Endometrial microvascular endothelial cells (primary cell): ENCODE measurements around the gene CEP83. TPM values are rescaled to one million over a fixed set of nuclear protein-coding genes. Genes with fewer than 3 reads are reported as not detected.
"Not testable (repeated sequence)": the region's sequence is repeated elsewhere in the genome, so short reads cannot be mapped to it uniquely, and the experiment has no call there.

ENCODE experiments used
- in situ Hi-C: cut with HindIII; loops from 2 replicates; pipeline ENCODE4 v1.10.0; 2017; ENCODE audit warnings: low sequenced_read_pairs, low pct_unique_long_range_greater_than_20kb; ENCODE audit errors: inconsistent ontology term
- total RNA-seq: library from RNA; depleted of rRNA; stranded (reverse); fragments of >200 nt; gene quantifications from one replicate; pipeline ENCODE4 v1.2.3, GENCODE V29; 2015; ENCODE audit errors: inconsistent ontology term

The CEP83 gene
- total RNA-seq, 1 donor from 2014 or later = 20.8 TPM

DNA sequence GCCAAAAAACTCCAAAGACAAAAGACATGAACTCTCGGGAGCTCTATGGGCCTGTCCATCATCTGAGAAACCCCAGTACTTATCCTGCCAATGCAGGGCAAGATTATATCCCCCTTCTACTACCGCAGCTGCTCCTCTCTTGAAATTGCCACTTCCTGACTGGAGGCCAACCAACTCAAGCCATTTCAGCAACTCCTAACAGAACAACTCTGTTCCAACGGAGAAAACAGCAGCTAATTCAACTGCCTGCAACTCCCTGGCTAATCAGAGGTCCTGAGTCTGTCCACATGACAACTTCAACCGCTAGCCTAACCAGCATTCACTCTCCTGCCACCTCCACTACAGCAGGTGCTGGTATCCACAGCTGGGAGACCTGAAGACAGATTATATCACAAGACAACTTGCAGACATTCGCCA lies 24.1 kb downstream of the CEP83 start:
- in situ Hi-C loops = loop anchor here (10.0 kb wide), 1 partner anchor 291 kb away; the partner anchor contains the start of gene PLXNC1

GRCh38 chr12:94434171-94434570 lies 25.5 kb downstream of the CEP83 start:
- in situ Hi-C loops = loop anchor here (10.0 kb wide), 1 partner anchor 289 kb away; the partner anchor contains the start of gene PLXNC1

- in situ Hi-C loops = loop anchor here (10.0 kb wide), 1 partner anchor 289 kb away; the partner anchor contains the start of gene PLXNC1
These were observed 25.9 kb downstream of the CEP83 start for GRCh38 chr12:94433744-94434143.

- in situ Hi-C loops = loop anchor here (10.0 kb wide), 1 partner anchor 286 kb away; the partner anchor contains the start of gene PLXNC1
These were observed 29.4 kb downstream of the CEP83 start for GRCh38 chr12:94430304-94430703.

GRCh38 chr12:94429633-94430032 lies 30.0 kb downstream of the CEP83 start:
- in situ Hi-C loops = loop anchor here (10.0 kb wide), 1 partner anchor 285 kb away; the partner anchor contains the start of gene PLXNC1

DNA sequence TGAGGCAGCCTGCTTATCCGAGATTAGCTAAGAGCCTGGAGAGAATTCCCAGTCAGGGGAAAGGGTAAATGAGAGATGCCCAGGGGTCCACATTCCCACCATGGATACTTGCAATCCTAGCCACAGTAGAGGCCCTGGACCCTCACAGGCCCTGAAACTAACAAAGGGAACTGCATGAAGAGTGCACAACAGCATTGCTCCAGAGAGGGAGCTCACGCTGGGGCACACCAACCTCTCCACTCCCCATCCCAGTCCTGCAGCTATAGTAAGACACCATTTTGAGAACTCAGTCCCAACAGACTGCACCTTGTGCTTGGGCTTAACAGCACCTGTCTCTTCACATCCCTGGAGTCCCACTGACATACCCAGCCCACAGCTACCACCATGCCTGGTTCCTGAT lies 30.5 kb downstream of the CEP83 start:
- in situ Hi-C loops = no loop called here

DNA sequence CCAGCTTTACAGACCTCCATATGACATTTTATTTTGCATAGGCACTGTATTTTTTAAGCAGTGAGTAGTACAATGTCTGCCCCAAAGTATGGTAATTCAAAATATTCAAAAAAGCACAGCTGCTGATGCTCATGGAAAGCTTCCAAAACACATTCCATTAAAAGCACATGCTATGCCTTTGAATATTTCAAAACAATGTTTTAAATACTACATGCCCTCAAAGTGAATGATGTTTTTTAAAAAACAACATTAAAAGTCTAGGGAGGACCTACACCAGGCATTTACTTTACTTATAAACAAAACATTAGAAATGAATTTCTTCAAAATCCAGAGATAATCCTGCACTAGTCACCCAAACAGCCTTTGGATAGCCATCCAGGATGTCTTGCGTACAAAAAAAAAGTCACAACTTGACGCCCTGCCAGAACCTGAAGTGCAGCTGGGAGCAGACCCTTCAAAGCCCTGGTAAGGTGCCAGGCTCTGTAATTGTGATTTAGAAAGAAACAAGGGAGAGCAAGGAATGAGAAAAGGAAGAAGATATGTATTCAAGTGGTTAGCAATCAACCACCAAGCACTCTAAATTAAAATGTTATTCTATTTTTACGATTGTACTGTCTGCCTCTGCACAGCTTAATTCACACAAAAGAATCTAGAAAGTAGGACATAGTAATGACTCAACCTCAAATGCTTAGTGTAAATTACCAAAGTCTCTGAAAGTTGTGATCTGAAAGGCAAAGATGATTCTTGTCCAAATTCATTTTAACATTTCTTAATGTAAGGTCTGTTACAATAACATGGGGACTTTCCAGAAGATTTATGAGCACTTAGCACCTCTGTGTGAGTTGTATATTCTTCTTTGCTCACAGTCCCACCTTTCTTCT lies 31.9 kb downstream of the CEP83 start:
- in situ Hi-C loops = no loop called here

- in situ Hi-C loops = no loop called here
These were observed 33.6 kb downstream of the CEP83 start for GRCh38 chr12:94426049-94426448.

DNA sequence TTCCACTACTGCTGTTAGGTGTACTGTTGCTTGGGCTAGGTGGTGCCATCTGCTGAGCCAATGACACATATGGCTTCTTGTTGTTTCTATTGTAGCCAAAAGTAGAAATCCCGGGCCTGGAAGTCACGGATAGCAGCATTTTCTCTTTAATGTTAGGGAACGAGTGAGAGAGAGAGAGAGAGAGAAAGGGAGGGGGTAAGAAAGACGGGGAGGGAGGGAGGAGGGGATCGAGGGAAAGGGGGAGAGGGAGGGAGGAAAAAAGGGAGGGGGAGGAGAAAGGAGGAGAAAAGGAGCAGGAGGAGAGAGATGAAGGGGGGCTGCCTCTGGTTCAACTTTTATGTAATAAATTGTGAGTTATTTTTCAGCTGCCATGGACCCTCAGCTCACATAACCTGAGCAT lies 34.8 kb downstream of the CEP83 start:
- in situ Hi-C loops = not testable (repeated sequence)

DNA sequence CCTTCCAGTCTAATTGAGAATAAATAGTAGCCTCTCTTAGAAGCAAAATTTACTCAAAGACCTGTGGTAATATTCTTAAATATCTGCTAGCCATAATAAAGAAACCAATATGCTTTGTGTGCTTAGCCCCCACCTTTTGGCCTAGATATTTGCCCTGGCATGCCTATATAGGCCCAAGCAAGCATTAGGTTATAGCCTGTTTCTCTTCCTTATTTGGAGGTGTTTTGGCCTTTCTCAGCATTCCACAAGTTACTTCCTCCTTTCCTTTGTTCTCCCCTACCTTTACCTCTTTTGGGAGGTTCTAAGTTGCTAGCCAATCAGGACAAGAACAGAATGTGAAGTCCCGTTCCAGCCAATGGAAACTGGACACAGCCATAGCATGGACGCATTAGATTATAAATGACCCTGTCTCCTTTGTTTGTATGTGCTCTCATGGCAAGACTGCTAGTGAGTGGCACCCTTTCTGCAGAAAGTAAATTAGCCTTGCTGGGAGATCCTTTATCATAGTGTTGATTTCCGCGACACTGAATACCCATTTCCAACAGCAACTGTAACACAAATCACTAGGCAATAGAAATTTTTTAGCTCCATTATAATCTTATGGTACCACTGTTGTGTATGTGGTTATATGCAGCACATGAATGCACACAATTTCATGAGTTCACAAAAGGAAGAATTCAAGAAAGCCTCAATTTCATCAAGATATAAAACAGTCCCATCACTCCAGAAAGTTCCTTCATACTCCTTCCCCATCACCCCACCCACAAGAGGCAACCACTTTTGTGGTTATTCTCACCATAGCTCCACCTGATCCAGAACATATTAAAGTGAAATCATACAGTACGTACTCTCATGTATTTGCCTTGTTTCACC lies 37.6 kb downstream of the CEP83 start:
- in situ Hi-C loops = no loop called here

DNA sequence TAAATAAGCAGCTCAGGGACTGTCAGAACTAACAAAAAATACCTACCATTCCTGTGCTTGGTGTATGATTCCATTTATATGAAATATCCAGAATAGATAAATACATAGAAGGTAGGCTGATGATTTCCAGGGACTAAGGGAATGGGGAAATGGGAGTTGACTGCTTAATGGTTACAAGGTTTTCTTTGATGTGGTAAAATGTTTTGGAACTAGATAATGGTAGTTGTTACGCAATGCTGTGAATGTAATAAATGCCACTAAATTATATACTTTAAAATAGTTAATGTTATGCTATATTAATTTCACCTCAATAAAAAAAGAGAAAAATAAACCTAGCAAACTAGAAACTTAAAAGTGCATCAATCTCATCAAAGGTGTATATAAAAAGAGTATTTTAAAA lies 41.1 kb downstream of the CEP83 start:
- in situ Hi-C loops = no loop called here

- in situ Hi-C loops = no loop called here
These were observed 43.1 kb downstream of the CEP83 start for GRCh38 chr12:94416613-94417012.

DNA sequence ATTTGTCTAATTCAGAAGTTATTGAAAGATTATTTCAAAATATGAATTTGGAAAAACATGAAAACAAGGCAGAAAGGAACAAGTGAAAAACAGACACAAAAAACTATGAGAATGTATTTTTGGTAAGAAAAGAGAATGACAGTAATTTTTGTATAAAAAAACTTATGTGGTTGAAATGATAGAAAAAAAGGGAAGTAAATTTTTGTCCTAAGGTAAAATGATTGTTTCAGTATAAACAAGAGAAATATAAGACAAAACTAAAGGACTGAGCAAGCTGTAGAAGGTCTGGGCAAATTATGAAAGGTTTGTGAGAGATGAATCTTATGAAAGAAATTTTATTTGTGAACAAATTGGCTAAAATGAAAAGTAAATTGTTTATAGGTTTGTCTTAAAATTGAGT lies 44.6 kb downstream of the CEP83 start:
- in situ Hi-C loops = no loop called here

- in situ Hi-C loops = no loop called here
These were observed 54.1 kb downstream of the CEP83 start for GRCh38 chr12:94405413-94406116.

- in situ Hi-C loops = no loop called here
These were observed 54.8 kb downstream of the CEP83 start for GRCh38 chr12:94404854-94405253.

DNA sequence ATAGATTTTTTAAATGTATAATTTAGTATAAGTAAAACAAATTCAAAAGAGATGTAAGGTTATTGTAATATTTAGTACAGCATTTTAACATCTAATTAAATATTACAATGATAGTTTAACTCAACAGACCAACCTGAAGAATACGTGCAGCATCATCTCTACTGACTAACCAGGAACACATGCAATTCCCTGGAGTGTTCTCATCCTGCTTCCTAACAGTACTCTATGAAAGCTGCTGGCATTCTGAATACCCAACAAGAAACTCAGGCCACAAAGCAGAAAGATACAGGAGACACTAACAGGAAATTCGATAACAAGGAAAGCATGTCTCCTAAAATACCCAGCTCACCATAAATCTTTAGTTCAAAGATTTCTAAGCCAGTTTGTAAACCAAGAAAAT lies 58.3 kb downstream of the CEP83 start:
- in situ Hi-C loops = no loop called here

DNA sequence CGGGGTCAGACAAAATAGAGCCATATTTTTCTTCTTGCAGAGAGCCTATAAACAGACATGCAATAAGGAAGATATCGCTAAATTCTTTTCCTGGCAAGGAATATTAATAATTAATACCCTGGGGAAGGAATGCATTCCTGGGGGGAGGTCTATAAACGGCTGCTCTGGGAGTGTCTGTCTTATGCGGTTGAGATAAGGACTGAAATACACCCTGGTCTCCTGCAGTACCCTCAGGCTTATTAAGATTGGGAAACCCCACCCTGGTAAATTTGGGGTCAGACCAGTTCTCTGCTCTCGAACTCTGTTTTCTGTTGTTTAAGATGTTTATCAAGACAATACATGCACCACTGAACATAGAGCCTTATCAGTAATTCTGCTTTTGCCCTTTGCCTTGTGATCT lies 61.0 kb downstream of the CEP83 start:
- in situ Hi-C loops = not testable (repeated sequence)

DNA sequence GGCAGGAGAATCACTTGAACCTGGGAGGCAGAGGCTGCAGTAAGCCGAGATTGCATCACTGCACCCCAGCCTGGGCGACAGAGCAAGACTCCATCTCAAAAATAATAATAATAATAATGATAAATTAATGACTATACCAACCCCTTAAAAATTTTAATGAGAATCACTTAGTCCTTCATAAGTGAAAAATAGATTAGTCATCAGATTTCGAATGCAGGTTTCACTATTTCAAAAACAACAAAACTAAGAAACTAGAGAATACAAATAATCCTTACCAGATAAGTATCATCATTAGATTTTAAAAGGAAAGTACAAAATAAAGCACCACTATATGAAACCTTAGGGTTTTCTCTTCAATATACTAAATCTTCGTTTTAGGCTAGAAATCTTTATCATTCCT lies 62.3 kb downstream of the CEP83 start:
- in situ Hi-C loops = no loop called here

DNA sequence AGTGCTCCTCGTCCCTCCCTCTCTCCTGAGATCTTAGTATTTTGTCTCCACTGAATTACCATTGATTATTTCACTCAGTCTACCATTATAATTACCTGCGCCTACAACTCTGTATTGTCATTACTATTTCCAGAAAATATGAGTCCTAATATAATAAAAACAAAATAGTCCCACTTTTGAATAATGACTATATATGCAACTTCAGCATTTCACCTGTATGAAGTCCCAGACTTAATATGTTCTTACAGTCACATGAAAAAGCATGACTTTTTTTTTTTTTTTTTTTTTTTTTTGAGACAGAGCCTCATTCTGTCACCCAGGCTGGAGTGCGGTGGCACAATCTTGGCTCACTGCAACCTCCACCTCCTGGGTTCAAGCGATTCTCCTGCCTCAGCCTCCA lies 63.7 kb downstream of the CEP83 start:
- in situ Hi-C loops = not testable (repeated sequence)
